Osteocyte (in vitro differentiated cells): ENCODE data around the gene CTAGE9. TPM values are rescaled to one million over a fixed set of nuclear protein-coding genes. Genes with fewer than 3 reads are reported as not detected.
A peak's percentile ranks its signal among the peaks of the same experiment; 100 is the strongest.
"Not testable (repeated sequence)": the region's sequence is repeated elsewhere in the genome, so short reads cannot be mapped to it uniquely, and the experiment has no call there.

ENCODE experiments used
- DNase-seq: peaks from one replicate; pipeline ENCODE4 v3.0.0; 2021; ENCODE audit warnings: mixed read lengths; ENCODE audit not compliant: unreplicated experiment; ENCODE audit errors: extremely low spot score
- H3K27ac Mint-ChIP-seq: one replicate; pipeline ENCODE4 v1.8.0; 2021; ENCODE audit warnings: mild to moderate bottlenecking, mixed read lengths; ENCODE audit not compliant: unreplicated experiment
- H3K27me3 Mint-ChIP-seq: one replicate; pipeline ENCODE4 v1.8.0; 2021; ENCODE audit warnings: mixed read lengths; ENCODE audit not compliant: unreplicated experiment
- H3K36me3 Mint-ChIP-seq: one replicate; pipeline ENCODE4 v1.8.0; 2021; ENCODE audit warnings: mixed read lengths; ENCODE audit not compliant: unreplicated experiment
- H3K4me1 Mint-ChIP-seq: one replicate; pipeline ENCODE4 v1.8.0; 2021; ENCODE audit warnings: mixed read lengths; ENCODE audit not compliant: unreplicated experiment
- H3K4me3 Mint-ChIP-seq: one replicate; pipeline ENCODE4 v1.8.0; 2021; ENCODE audit warnings: mild to moderate bottlenecking, moderate library complexity, mixed read lengths; ENCODE audit not compliant: unreplicated experiment
- H3K9me3 Mint-ChIP-seq: one replicate; pipeline ENCODE4 v1.8.0; 2021; ENCODE audit warnings: mixed read lengths; ENCODE audit not compliant: unreplicated experiment
- CTCF ChIP-seq: fragments of 200-600 bp; sonication (generic); IDR thresholded peaks from 2 replicates; pipeline ENCODE4 v1.5.0; 2021; ENCODE audit warnings: antibody characterized with exemption, mild to moderate bottlenecking, moderate library complexity
- total RNA-seq: library from RNA; stranded (reverse); gene quantifications from 2 replicates; pipeline ENCODE4 v1.2.1, GENCODE V29; 2021

CTAGE9 gene
- total RNA-seq, 1 donor from 2014 or later, result not detected

GRCh38 chr6:131717836-131718542, 7.2 kb upstream of the CTAGE9 start:
- Mint-ChIP-seq H3K4me1 (no peaks in the 10 kb centered on the region), H3K36me3 (no peaks in the 10 kb centered on the region), H3K27me3 (peaks cover 6% of the 10 kb centered on the region), H3K9me3 (no peaks in the 10 kb centered on the region), H3K27ac (no peak overlapping the region), H3K4me3 (no peak overlapping the region)
- no peak for DNase-seq
- TF ChIP-seq CTCF, result no peak

- not testable (repeated sequence) for DNase-seq, H3K4me1 Mint-ChIP-seq, H3K27me3 Mint-ChIP-seq, H3K36me3 Mint-ChIP-seq, H3K9me3 Mint-ChIP-seq, H3K27ac Mint-ChIP-seq, H3K4me3 Mint-ChIP-seq
Measured at GRCh38 chr6:131715567-131715966, 4.8 kb upstream of the CTAGE9 start.

GRCh38 chr6:131703905-131704304, 6.9 kb downstream of the CTAGE9 start:
- H3K9me3 Mint-ChIP-seq, H3K4me3 Mint-ChIP-seq, H3K4me1 Mint-ChIP-seq, H3K36me3 Mint-ChIP-seq, H3K27ac Mint-ChIP-seq, DNase-seq, H3K27me3 Mint-ChIP-seq: not testable (repeated sequence)

- not testable (repeated sequence) for H3K27ac Mint-ChIP-seq, H3K36me3 Mint-ChIP-seq, DNase-seq, H3K4me3 Mint-ChIP-seq, H3K9me3 Mint-ChIP-seq, H3K27me3 Mint-ChIP-seq, H3K4me1 Mint-ChIP-seq
Measured at GRCh38 chr6:131700851-131701250, 10.0 kb downstream of the CTAGE9 start.

- H3K4me3 Mint-ChIP-seq, result no peak overlapping the region
- H3K27ac Mint-ChIP-seq, result no peak overlapping the region
- no peaks in the 10 kb centered on the region for H3K27me3 Mint-ChIP-seq
- no peak for TF ChIP-seq CTCF
- no peaks in the 10 kb centered on the region for H3K9me3 Mint-ChIP-seq
- H3K4me1 Mint-ChIP-seq, result no peaks in the 10 kb centered on the region
- DNase-seq, result no peak
- no peaks in the 10 kb centered on the region for H3K36me3 Mint-ChIP-seq
Measured at GRCh38 chr6:131696956-131697355, 13.9 kb downstream of the CTAGE9 start.

GRCh38 chr6:131694832-131695426, 15.9 kb downstream of the CTAGE9 start:
- peak; percentile 93 for TF ChIP-seq CTCF
- peak; percentile 86 for DNase-seq
- Mint-ChIP-seq H3K36me3 (no peaks in the 10 kb centered on the region), H3K9me3 (no peaks in the 10 kb centered on the region), H3K27ac (no peak overlapping the region), H3K4me3 (no peak overlapping the region), H3K27me3 (no peaks in the 10 kb centered on the region), H3K4me1 (no peaks in the 10 kb centered on the region)
